Neural progenitor cell (in vitro differentiated cells): ENCODE measurements around the gene DUSP18. TPM values are rescaled to one million over a fixed set of nuclear protein-coding genes. Genes with fewer than 3 reads are reported as not detected.
A peak's percentile ranks its signal among the peaks of the same experiment; 100 is the strongest.
"Not testable (repeated sequence)": the region's sequence is repeated elsewhere in the genome, so short reads cannot be mapped to it uniquely, and the experiment has no call there.

ENCODE experiments used
- DNase-seq: peaks from one replicate; pipeline ENCODE4 v3.0.0-alpha.2; 2016; ENCODE audit warnings: low spot score
- H2AFZ ChIP-seq: fragments of 200-600 bp; sonication (generic); replicated peaks from 2 replicates; pipeline ENCODE4 v1.6.1; 2016; ENCODE audit warnings: antibody characterized with exemption
- H3F3A ChIP-seq: fragments of 200-600 bp; sonication (generic); 2 replicates; pipeline ENCODE4 v1.6.1; 2016; ENCODE audit warnings: antibody characterized with exemption, low read depth
- H3K27ac ChIP-seq: fragments of 200-600 bp; sonication (generic); 2 replicates; pipeline ENCODE4 v1.5.1; 2016; ENCODE audit warnings: mild to moderate bottlenecking
- H3K27me3 ChIP-seq: fragments of 200-600 bp; sonication (generic); 2 replicates; pipeline ENCODE4 v1.6.1; 2016; ENCODE audit warnings: mild to moderate bottlenecking, moderate library complexity
- H3K36me3 ChIP-seq: fragments of 200-600 bp; sonication (generic); 2 replicates; pipeline ENCODE4 v1.5.1; 2016
- H3K4me1 ChIP-seq: fragments of 200-600 bp; sonication (generic); 2 replicates; pipeline ENCODE4 v1.6.1; 2016; ENCODE audit warnings: mixed run types
- H3K4me2 ChIP-seq: fragments of 200-600 bp; sonication (generic); 2 replicates; pipeline ENCODE4 v1.6.1; 2016
- H3K4me3 ChIP-seq: fragments of 200-600 bp; sonication (generic); 2 replicates; pipeline ENCODE4 v1.5.1; 2016
- H3K79me2 ChIP-seq: fragments of 200-600 bp; sonication (generic); 2 replicates; pipeline ENCODE4 v1.6.1; 2016; ENCODE audit warnings: low read depth
- H3K9ac ChIP-seq: fragments of 200-600 bp; sonication (generic); 2 replicates; pipeline ENCODE4 v1.6.1; 2016
- H3K9me3 ChIP-seq: fragments of 200-600 bp; sonication (generic); 2 replicates; pipeline ENCODE4 v1.5.1; 2016; ENCODE audit warnings: low read depth
- H4K20me1 ChIP-seq: fragments of 200-600 bp; sonication (generic); 2 replicates; pipeline ENCODE4 v1.6.1; 2016; ENCODE audit warnings: low read depth
- H3K27ac Mint-ChIP-seq: 3 replicates; pipeline ENCODE4 v1.8.0; 2021; ENCODE audit warnings: mixed read lengths
- H3K27me3 Mint-ChIP-seq: 2 replicates; pipeline ENCODE4 v1.8.0; 2022; ENCODE audit warnings: low read depth, mild to moderate bottlenecking, inconsistent platforms, moderate library complexity, mixed read lengths; ENCODE audit not compliant: insufficient read depth
- H3K36me3 Mint-ChIP-seq: 3 replicates; pipeline ENCODE4 v1.8.0; 2021; ENCODE audit warnings: mixed read lengths
- H3K4me1 Mint-ChIP-seq: 3 replicates; pipeline ENCODE4 v1.8.0; 2021; ENCODE audit warnings: mixed read lengths
- H3K4me3 Mint-ChIP-seq: 3 replicates; pipeline ENCODE4 v1.8.0; 2021; ENCODE audit warnings: mild to moderate bottlenecking, moderate library complexity, mixed read lengths
- H3K9me3 Mint-ChIP-seq: 3 replicates; pipeline ENCODE4 v1.8.0; 2020; ENCODE audit warnings: mixed read lengths
- EZH2 ChIP-seq: fragments of 200-600 bp; sonication (generic); IDR thresholded peaks from 2 replicates; pipeline ENCODE4 v1.6.1; 2017; ENCODE audit warnings: antibody characterized with exemption, mild to moderate bottlenecking, moderate library complexity
- EZH2phosphoT487 ChIP-seq: fragments of 200-600 bp; sonication (generic); IDR thresholded peaks from 2 replicates; pipeline ENCODE4 v1.6.1; 2017; ENCODE audit warnings: antibody characterized with exemption
- total RNA-seq: library from RNA; depleted of rRNA; stranded (reverse); fragments of >200 nt; gene quantifications from 2 replicates; pipeline ENCODE4 v1.2.3, GENCODE V29; 2015; ENCODE audit warnings: low replicate concordance
- TF ChIP-seq, protein P1 (sequence below): fragments of 200-600 bp; sonication (generic); IDR thresholded peaks from 2 replicates; pipeline ENCODE4 v1.5.1; 2017; ENCODE audit warnings: antibody characterized with exemption, mild to moderate bottlenecking

Gene DUSP18
- total RNA-seq, 1 donor from 2014 or later: 3.1 TPM

DNA sequence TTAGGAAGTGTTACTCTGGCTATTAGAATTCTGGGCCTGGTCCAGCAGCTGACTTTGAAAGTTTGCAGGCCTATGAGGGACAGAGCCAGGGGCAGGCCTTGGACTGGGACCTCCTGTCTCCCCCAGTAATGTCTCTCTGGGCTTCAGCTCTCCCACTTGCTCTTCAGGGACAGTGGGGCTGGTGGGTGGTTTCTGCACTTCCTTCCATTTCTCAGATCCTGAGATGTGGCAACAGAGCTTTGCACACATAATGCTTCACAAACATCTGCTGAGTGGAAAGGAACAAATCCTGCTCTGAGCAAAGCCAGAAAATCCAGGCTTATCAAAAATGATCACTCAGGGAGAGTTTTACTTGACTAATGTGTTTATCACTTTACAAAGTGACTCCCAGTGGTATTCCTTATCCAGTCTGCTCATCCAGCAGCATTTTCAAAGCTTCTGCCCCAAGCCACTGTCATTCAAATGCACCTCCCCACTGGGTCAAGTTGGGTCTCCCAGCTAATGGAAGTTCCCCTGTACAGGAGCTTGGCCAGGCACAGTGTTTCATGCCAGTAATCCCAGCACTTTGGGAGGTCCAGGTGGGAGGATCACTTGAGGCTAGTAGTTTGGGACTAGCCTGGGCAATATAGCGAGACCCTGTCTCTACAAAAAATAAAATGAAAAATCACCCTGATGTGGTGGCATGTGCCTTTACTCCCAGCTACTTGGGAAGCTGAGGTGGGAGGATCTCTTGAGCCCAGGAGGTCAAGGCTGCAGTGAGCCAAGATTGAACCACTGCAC lies 13.5 kb upstream of the DUSP18 start:
- no peak overlapping the region for H3K4me3 ChIP-seq
- H3K4me1 ChIP-seq: peaks cover 16% of the 10 kb centered on the region
- H3K36me3 ChIP-seq: no peaks in the 10 kb centered on the region
- no peak overlapping the region for H3K27ac ChIP-seq
- H3K4me3 Mint-ChIP-seq: no peak overlapping the region
- no peaks in the 10 kb centered on the region for H3K9me3 ChIP-seq
- peaks cover 2% of the 10 kb centered on the region for H3K27me3 Mint-ChIP-seq
- DNase-seq: no peak
- peaks cover 27% of the 10 kb centered on the region for H3K4me1 Mint-ChIP-seq
- no peak overlapping the region for H3K9ac ChIP-seq
- no peaks in the 10 kb centered on the region for H3K9me3 Mint-ChIP-seq
- H3K27me3 ChIP-seq: no peaks in the 10 kb centered on the region
- H3K4me2 ChIP-seq: no peak overlapping the region
- H2AFZ ChIP-seq: no peak overlapping the region
- H3F3A ChIP-seq: peaks cover 5% of the 10 kb centered on the region
- no peaks in the 10 kb centered on the region for H3K79me2 ChIP-seq
- H3K27ac Mint-ChIP-seq: no peak overlapping the region
- TF ChIP-seq, protein P1, sequence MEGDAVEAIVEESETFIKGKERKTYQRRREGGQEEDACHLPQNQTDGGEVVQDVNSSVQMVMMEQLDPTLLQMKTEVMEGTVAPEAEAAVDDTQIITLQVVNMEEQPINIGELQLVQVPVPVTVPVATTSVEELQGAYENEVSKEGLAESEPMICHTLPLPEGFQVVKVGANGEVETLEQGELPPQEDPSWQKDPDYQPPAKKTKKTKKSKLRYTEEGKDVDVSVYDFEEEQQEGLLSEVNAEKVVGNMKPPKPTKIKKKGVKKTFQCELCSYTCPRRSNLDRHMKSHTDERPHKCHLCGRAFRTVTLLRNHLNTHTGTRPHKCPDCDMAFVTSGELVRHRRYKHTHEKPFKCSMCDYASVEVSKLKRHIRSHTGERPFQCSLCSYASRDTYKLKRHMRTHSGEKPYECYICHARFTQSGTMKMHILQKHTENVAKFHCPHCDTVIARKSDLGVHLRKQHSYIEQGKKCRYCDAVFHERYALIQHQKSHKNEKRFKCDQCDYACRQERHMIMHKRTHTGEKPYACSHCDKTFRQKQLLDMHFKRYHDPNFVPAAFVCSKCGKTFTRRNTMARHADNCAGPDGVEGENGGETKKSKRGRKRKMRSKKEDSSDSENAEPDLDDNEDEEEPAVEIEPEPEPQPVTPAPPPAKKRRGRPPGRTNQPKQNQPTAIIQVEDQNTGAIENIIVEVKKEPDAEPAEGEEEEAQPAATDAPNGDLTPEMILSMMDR: no peak
- TF ChIP-seq EZH2phosphoT487: no peak
- no peak for TF ChIP-seq EZH2
- H4K20me1 ChIP-seq: no peaks in the 10 kb centered on the region
- H3K36me3 Mint-ChIP-seq: no peaks in the 10 kb centered on the region

DNA sequence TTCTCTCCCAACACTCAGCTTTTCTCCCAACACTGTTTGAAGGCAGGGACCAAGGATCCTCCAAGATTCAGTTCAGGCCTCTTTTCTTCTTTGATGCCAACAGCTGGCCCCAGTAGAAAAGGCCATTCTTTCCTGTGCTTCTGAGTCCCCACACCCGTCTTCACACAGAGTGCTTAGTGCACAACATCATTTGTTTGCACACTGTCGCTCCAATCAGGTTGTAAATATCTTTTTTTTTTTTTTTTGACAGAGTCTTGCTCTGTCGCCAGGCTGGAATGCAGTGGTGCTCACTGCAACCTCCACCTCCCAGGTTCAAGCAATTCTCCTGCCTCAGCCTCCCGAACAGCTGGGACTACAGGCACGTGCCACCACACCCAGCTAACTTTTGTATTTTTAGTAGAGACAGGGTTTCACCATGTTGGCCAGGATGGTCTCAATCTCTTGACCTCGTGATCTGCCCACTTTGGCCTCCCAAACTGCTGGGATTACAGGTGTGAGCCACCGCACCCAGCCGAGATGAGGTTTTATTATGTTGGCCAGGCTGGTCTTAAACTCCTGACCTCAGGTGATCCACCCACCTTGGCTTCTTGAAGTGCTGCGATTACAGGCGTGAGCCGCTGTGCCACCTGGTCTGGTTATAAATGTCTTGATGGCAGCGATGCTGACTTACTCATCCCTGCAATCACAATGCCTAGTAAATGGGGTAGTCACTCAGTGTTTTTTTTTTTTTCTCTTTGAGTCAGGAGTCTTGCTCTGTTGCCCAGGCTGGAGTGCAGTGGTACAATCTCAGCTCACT lies 12.4 kb upstream of the DUSP18 start:
- not testable (repeated sequence) for H3K4me2 ChIP-seq, H3K9me3 ChIP-seq, H3K36me3 ChIP-seq, DNase-seq, H3F3A ChIP-seq, H3K27ac ChIP-seq, H3K4me3 Mint-ChIP-seq, H3K27me3 Mint-ChIP-seq, H3K36me3 Mint-ChIP-seq, H3K79me2 ChIP-seq, H4K20me1 ChIP-seq, H3K9ac ChIP-seq, H3K27ac Mint-ChIP-seq, H3K9me3 Mint-ChIP-seq, H3K27me3 ChIP-seq, H3K4me3 ChIP-seq
- peak overlapping the region; percentile 36 for H2AFZ ChIP-seq
- peaks cover 16% of the 10 kb centered on the region for H3K4me1 ChIP-seq
- H3K4me1 Mint-ChIP-seq: peaks cover 27% of the 10 kb centered on the region

DNA sequence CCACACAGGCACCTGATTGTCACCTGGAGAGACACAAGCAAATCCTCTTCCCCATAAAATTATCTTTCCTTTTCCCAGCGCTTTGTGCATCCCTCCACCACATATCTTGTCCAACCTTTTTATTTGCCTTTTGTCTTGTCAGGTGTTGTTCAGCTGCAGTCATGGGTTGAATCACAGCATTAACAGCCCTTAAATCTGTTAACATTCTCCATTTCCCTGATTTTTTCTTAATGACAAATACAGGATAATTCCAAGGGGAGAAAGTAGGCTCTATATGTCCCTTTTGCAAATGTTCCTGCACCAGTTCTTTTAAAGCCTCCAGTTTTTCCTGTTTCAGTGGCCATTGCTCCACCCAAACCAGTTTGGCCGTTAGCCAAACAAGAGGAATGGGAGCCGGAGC lies 8.9 kb upstream of the DUSP18 start:
- H3K27me3 ChIP-seq, H3F3A ChIP-seq, H3K27ac ChIP-seq, H3K36me3 ChIP-seq, H3K4me3 Mint-ChIP-seq, H3K4me2 ChIP-seq, H3K9ac ChIP-seq, H3K27ac Mint-ChIP-seq, H2AFZ ChIP-seq, H3K27me3 Mint-ChIP-seq, H3K4me3 ChIP-seq, H3K36me3 Mint-ChIP-seq, H3K9me3 ChIP-seq, DNase-seq, H4K20me1 ChIP-seq, H3K9me3 Mint-ChIP-seq, H3K79me2 ChIP-seq: not testable (repeated sequence)
- H3K4me1 ChIP-seq: peaks cover 13% of the 10 kb centered on the region
- peaks cover 20% of the 10 kb centered on the region for H3K4me1 Mint-ChIP-seq

DNA sequence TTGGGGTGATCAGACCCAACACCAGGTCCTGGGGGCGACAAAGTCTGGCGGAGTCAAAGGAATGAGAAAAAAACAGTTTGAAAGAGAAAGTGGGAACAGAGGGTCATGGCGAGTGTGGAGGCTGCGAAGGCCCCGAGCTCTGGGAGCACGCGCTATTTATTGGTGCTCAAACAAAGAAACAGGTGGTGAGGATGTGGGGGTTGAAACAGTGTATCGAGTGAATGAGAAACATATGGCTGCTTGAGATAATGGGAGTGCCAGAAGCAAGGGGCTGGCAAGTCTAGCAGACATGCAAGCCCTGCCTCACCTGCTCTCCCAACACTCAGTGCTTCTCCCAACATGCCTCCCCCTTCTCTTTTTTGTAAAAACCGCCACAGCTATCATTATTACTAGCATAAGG lies 7.8 kb upstream of the DUSP18 start:
- Mint-ChIP-seq H3K36me3 (no peaks in the 10 kb centered on the region), H3K9me3 (no peaks in the 10 kb centered on the region), H3K4me1 (peaks cover 14% of the 10 kb centered on the region), H3K27me3 (peaks cover 7% of the 10 kb centered on the region), H3K27ac (no peak overlapping the region), H3K4me3 (no peak overlapping the region)
- peaks cover 13% of the 10 kb centered on the region for H3K4me1 ChIP-seq
- TF ChIP-seq, protein P1: no peak
- TF ChIP-seq EZH2 (no peak), EZH2phosphoT487 (no peak)
- H3K9me3 ChIP-seq: no peaks in the 10 kb centered on the region
- peaks cover 5% of the 10 kb centered on the region for H3F3A ChIP-seq
- no peaks in the 10 kb centered on the region for H4K20me1 ChIP-seq
- H3K36me3 ChIP-seq: no peaks in the 10 kb centered on the region
- H3K4me3 ChIP-seq: no peak overlapping the region
- no peaks in the 10 kb centered on the region for H3K79me2 ChIP-seq
- H3K27me3 ChIP-seq: peaks cover 3% of the 10 kb centered on the region
- H3K9ac ChIP-seq: no peak overlapping the region
- DNase-seq: no peak
- H2AFZ ChIP-seq: no peak overlapping the region
- no peak overlapping the region for H3K27ac ChIP-seq
- H3K4me2 ChIP-seq: no peak overlapping the region
